Fibroblast of the aortic adventitia (primary cell): ENCODE data around the gene PRKCA. TPM values are rescaled to one million over a fixed set of nuclear protein-coding genes. Genes with fewer than 3 reads are reported as not detected.

Experiments used
- DNase-seq: peaks from one replicate; pipeline ENCODE4 v3.0.0-alpha.2; 2010; ENCODE audit warnings: low read depth
- H3K4me3 ChIP-seq: 2 replicates; pipeline ENCODE4 v1.5.1; 2011; ENCODE audit warnings: low read depth, mild to moderate bottlenecking, control low read depth, low read length, moderate library complexity
- CTCF ChIP-seq: IDR thresholded peaks from 2 replicates; pipeline ENCODE4 v1.5.1; 2011; ENCODE audit warnings: mild to moderate bottlenecking, low read length, control low read depth, inconsistent platforms; ENCODE audit not compliant: insufficient read depth
- total RNA-seq: library from RNA; depleted of rRNA; stranded (reverse); fragments of >200 nt; gene quantifications from 2 replicates; pipeline ENCODE4 v1.2.3, GENCODE V29; 2012; ENCODE audit warnings: low replicate concordance

The PRKCA gene
- total RNA-seq, 1 donor: 43.7 TPM

GRCh38 chr17:66495035-66495434 lies 192.6 kb downstream of the PRKCA start:
- no peak overlapping the region for H3K4me3 ChIP-seq
- TF ChIP-seq CTCF: no peak
- no peak for DNase-seq

- TF ChIP-seq CTCF: no peak
- DNase-seq: no peak
- H3K4me3 ChIP-seq: no peak overlapping the region
Measured at GRCh38 chr17:66496306-66496705, 193.9 kb downstream of the PRKCA start.

GRCh38 chr17:66498580-66498979 lies 196.2 kb downstream of the PRKCA start:
- H3K4me3 ChIP-seq: no peak overlapping the region
- DNase-seq: no peak
- no peak for TF ChIP-seq CTCF

- TF ChIP-seq CTCF: no peak
- DNase-seq: peak; percentile 19
- no peak overlapping the region for H3K4me3 ChIP-seq
Measured at GRCh38 chr17:66506641-66507040, 204.2 kb downstream of the PRKCA start.

- no peak overlapping the region for H3K4me3 ChIP-seq
- TF ChIP-seq CTCF: no peak
- peak; percentile 91 for DNase-seq
Measured at GRCh38 chr17:66507103-66507923, 204.9 kb downstream of the PRKCA start.

GRCh38 chr17:66507982-66508760 lies 205.8 kb downstream of the PRKCA start:
- TF ChIP-seq CTCF: no peak
- no peak overlapping the region for H3K4me3 ChIP-seq
- DNase-seq: peak; percentile 49
